SK-N-SH (cell line): ENCODE measurements around the gene RPL3.

Experiments
- EP300 ChIP-seq, 2 experiments: IDR thresholded peaks; 2 replicates each; pipeline versions ENCODE4 v1.4.0 to v1.6.1; 2012; ENCODE audit warnings: borderline replicate concordance in 1 of 2, low read depth in 1 of 2, low read length in 1 of 2
- EZH2phosphoT487 ChIP-seq: fragments of 200-600 bp; sonication (generic); IDR thresholded peaks from 2 replicates; pipeline ENCODE4 v1.6.1; 2017; ENCODE audit warnings: low read depth, mixed run types, mild to moderate bottlenecking, antibody characterized with exemption, moderate library complexity, borderline replicate concordance
- FOXM1 ChIP-seq: IDR thresholded peaks from 2 replicates; pipeline ENCODE4 v1.4.0; 2012; ENCODE audit warnings: low read depth, mild to moderate bottlenecking
- MEF2A ChIP-seq: IDR thresholded peaks from 2 replicates; pipeline ENCODE4 v1.4.0; 2012; ENCODE audit warnings: low read depth, borderline replicate concordance
- MXI1 ChIP-seq: IDR thresholded peaks from 2 replicates; pipeline ENCODE4 v1.6.1; 2012; ENCODE audit warnings: mild to moderate bottlenecking, low read depth, low read length, improper control_type of control experiment
- NFIC ChIP-seq: IDR thresholded peaks from 2 replicates; pipeline ENCODE4 v1.4.0; 2012; ENCODE audit warnings: borderline replicate concordance
- NRF1 ChIP-seq: IDR thresholded peaks from 2 replicates; pipeline ENCODE4 v1.6.1; 2012; ENCODE audit warnings: low read depth, mild to moderate bottlenecking, low read length
- POLR2AphosphoS5 ChIP-seq: IDR thresholded peaks from 2 replicates; pipeline ENCODE4 v1.6.1; 2012; ENCODE audit warnings: low read depth, low read length
- RAD21 ChIP-seq: IDR thresholded peaks from 2 replicates; pipeline ENCODE4 v1.6.1; 2012; ENCODE audit warnings: mild to moderate bottlenecking, low read length
- USF1 ChIP-seq: IDR thresholded peaks from 2 replicates; pipeline ENCODE4 v1.4.0; 2012; ENCODE audit warnings: low read depth, borderline replicate concordance
- YY1 ChIP-seq: IDR thresholded peaks from 2 replicates; pipeline ENCODE4 v1.4.0; 2012; ENCODE audit warnings: low read depth, mild to moderate bottlenecking
- TF ChIP-seq, protein P1 (sequence below): fragments of 200-600 bp; sonication (generic); IDR thresholded peaks from 2 replicates; pipeline ENCODE4 v1.6.1; 2017; ENCODE audit warnings: antibody characterized with exemption, mild to moderate bottlenecking, moderate library complexity
- TF ChIP-seq, protein P2 (sequence below): fragments of 150-350 bp; IDR thresholded peaks from 2 replicates; pipeline ENCODE4 v1.6.1; 2017; ENCODE audit warnings: antibody characterized with exemption, low read length, low read depth, borderline replicate concordance
- TF ChIP-seq, protein P3 (sequence below): IDR thresholded peaks from 2 replicates; pipeline ENCODE4; 2012

- TF ChIP-seq, protein P1, sequence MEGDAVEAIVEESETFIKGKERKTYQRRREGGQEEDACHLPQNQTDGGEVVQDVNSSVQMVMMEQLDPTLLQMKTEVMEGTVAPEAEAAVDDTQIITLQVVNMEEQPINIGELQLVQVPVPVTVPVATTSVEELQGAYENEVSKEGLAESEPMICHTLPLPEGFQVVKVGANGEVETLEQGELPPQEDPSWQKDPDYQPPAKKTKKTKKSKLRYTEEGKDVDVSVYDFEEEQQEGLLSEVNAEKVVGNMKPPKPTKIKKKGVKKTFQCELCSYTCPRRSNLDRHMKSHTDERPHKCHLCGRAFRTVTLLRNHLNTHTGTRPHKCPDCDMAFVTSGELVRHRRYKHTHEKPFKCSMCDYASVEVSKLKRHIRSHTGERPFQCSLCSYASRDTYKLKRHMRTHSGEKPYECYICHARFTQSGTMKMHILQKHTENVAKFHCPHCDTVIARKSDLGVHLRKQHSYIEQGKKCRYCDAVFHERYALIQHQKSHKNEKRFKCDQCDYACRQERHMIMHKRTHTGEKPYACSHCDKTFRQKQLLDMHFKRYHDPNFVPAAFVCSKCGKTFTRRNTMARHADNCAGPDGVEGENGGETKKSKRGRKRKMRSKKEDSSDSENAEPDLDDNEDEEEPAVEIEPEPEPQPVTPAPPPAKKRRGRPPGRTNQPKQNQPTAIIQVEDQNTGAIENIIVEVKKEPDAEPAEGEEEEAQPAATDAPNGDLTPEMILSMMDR, result no peak
- no peak for TF ChIP-seq RAD21
- TF ChIP-seq, protein P2, sequence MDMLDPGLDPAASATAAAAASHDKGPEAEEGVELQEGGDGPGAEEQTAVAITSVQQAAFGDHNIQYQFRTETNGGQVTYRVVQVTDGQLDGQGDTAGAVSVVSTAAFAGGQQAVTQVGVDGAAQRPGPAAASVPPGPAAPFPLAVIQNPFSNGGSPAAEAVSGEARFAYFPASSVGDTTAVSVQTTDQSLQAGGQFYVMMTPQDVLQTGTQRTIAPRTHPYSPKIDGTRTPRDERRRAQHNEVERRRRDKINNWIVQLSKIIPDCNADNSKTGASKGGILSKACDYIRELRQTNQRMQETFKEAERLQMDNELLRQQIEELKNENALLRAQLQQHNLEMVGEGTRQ, result no peak
- no peak for TF ChIP-seq YY1
- no peak for TF ChIP-seq NRF1
- TF ChIP-seq EZH2phosphoT487, result no peak
- TF ChIP-seq, protein P3, sequence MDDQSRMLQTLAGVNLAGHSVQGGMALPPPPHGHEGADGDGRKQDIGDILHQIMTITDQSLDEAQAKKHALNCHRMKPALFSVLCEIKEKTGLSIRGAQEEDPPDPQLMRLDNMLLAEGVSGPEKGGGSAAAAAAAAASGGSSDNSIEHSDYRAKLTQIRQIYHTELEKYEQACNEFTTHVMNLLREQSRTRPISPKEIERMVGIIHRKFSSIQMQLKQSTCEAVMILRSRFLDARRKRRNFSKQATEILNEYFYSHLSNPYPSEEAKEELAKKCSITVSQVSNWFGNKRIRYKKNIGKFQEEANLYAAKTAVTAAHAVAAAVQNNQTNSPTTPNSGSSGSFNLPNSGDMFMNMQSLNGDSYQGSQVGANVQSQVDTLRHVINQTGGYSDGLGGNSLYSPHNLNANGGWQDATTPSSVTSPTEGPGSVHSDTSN, result no peak
- TF ChIP-seq EP300 (IDR thresholded peaks at IDR 0.05; ENCODE audit: borderline replicate concordance in 1 of 2, low read depth in 1 of 2, low read length in 1 of 2), result no peak
- no peak for TF ChIP-seq POLR2AphosphoS5
- no peak for TF ChIP-seq MEF2A
- TF ChIP-seq USF1, result no peak
- no peak for TF ChIP-seq NFIC
- no peak for TF ChIP-seq FOXM1
- no peak for TF ChIP-seq MXI1
These were observed 29.3 kb downstream of the RPL3 start for GRCh38 chr22:39289975-39290720.
